Measurements from ENCODE around the gene PTPRM. TPM values are rescaled to one million over a fixed set of nuclear protein-coding genes. Genes with fewer than 3 reads are reported as not detected.

Gene PTPRM
- polyA plus RNA-seq, 3 donors: 0.04 to 2.1 (median 0.66) TPM

GRCh38 chr18:7870266-7870665, 303.1 kb downstream of the PTPRM start:
- no peak overlapping the region for H3K4me3 Mint-ChIP-seq
- H3K4me3 ChIP-seq (replicated peaks in 1 of 3; ENCODE audit: low read depth in 2 of 3, low read length in 3 of 3): no peak overlapping the region
- intact Hi-C loops (cut with micrococcal nuclease): no loop called here
- no peak overlapping the region for H3K4me2 ChIP-seq (replicated peaks; ENCODE audit: extremely low read depth, low read length, poor library complexity, severe bottlenecking)
- H3K27ac Mint-ChIP-seq: no peak overlapping the region
- H3K27ac ChIP-seq (ENCODE audit: low read depth in 1 of 2, low read length in 2 of 2): no peak overlapping the region
- whole genome bisulfite sequencing (ENCODE audit: insufficient coverage): no CpG with 5 or more reads among the region's 1 CpG
- H3K79me2 ChIP-seq (ENCODE audit: insufficient read depth, low read length): no peaks in the 10 kb centered on the region
- no peaks in the 10 kb centered on the region for H3K27me3 ChIP-seq (ENCODE audit: control insufficient read depth in 2 of 2, insufficient read depth in 2 of 2, low read length in 2 of 2)
- TF ChIP-seq, protein P1, sequence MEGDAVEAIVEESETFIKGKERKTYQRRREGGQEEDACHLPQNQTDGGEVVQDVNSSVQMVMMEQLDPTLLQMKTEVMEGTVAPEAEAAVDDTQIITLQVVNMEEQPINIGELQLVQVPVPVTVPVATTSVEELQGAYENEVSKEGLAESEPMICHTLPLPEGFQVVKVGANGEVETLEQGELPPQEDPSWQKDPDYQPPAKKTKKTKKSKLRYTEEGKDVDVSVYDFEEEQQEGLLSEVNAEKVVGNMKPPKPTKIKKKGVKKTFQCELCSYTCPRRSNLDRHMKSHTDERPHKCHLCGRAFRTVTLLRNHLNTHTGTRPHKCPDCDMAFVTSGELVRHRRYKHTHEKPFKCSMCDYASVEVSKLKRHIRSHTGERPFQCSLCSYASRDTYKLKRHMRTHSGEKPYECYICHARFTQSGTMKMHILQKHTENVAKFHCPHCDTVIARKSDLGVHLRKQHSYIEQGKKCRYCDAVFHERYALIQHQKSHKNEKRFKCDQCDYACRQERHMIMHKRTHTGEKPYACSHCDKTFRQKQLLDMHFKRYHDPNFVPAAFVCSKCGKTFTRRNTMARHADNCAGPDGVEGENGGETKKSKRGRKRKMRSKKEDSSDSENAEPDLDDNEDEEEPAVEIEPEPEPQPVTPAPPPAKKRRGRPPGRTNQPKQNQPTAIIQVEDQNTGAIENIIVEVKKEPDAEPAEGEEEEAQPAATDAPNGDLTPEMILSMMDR (IDR thresholded peaks at IDR 0.05): no peak
- no peaks in the 10 kb centered on the region for H4K20me1 ChIP-seq (ENCODE audit: insufficient read depth, low read length)
- no peaks in the 10 kb centered on the region for H3K4me1 ChIP-seq (ENCODE audit: control insufficient read depth in 1 of 2, insufficient read depth in 2 of 2, low read length in 2 of 2)
- peaks cover 4 to 18% (median 10%) of the 10 kb centered on the region in 7 donors for H3K9me3 Mint-ChIP-seq
- no peaks in the 10 kb centered on the region for H3K36me3 ChIP-seq (replicated peaks in 1 of 2; ENCODE audit: control insufficient read depth in 1 of 2, insufficient read depth in 2 of 2, low read length in 2 of 2)
- H3K36me3 Mint-ChIP-seq: no peaks in the 10 kb centered on the region
- H3K4me1 Mint-ChIP-seq: no peaks in the 10 kb centered on the region
- peaks cover 0 to 4% (median 0%) of the 10 kb centered on the region in 3 donors for H3K27me3 Mint-ChIP-seq (ENCODE audit: low read depth in 3 of 3)
- peaks cover 4 to 12% of the 10 kb centered on the region in 2 donors for H3K9me3 ChIP-seq (replicated peaks in 1 of 2; ENCODE audit: control insufficient read depth in 1 of 2, insufficient read depth in 1 of 2, low read length in 2 of 2)
- DNase-seq: no peak
- H2AFZ ChIP-seq (ENCODE audit: insufficient read depth, low read depth, low read length, poor library complexity, severe bottlenecking): no peak overlapping the region
- H3K9ac ChIP-seq (ENCODE audit: insufficient read depth, low read length, poor library complexity, severe bottlenecking): no peak overlapping the region

DNA sequence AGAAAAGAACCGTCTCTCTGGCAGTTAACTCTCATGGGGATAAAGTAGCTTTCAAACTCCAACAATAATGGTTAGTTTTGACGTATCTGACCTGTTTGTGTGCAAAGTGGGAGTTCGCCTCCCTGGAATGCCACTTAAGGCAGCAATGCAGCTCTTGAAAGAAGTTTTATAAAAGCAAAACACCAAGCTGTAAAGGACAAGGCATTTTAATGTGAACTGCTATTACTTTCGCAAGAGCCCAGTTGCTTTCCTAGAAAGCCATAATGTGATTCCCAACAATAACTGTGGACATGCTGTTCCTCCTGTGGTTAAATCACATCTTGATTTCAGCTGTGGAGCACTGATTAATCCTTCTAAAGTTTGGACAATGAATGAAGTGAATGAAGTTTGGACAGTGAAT, 303.7 kb downstream of the PTPRM start:
- H3K36me3 Mint-ChIP-seq: no peaks in the 10 kb centered on the region
- H3K9me3 Mint-ChIP-seq: peaks cover 4 to 17% (median 12%) of the 10 kb centered on the region in 7 donors
- H3K4me2 ChIP-seq (replicated peaks; ENCODE audit: extremely low read depth, low read length, poor library complexity, severe bottlenecking): no peak overlapping the region
- H3K4me1 ChIP-seq (ENCODE audit: control insufficient read depth in 1 of 2, insufficient read depth in 2 of 2, low read length in 2 of 2): no peaks in the 10 kb centered on the region
- no peak overlapping the region for H3K27ac ChIP-seq (ENCODE audit: low read depth in 1 of 2, low read length in 2 of 2)
- H4K20me1 ChIP-seq (ENCODE audit: insufficient read depth, low read length): no peaks in the 10 kb centered on the region
- no peak overlapping the region for H3K4me3 ChIP-seq (replicated peaks in 1 of 3; ENCODE audit: low read depth in 2 of 3, low read length in 3 of 3)
- no peaks in the 10 kb centered on the region for H3K27me3 ChIP-seq (ENCODE audit: control insufficient read depth in 2 of 2, insufficient read depth in 2 of 2, low read length in 2 of 2)
- no peaks in the 10 kb centered on the region for H3K4me1 Mint-ChIP-seq
- no peak overlapping the region for H2AFZ ChIP-seq (ENCODE audit: insufficient read depth, low read depth, low read length, poor library complexity, severe bottlenecking)
- H3K27me3 Mint-ChIP-seq (ENCODE audit: low read depth in 3 of 3): peaks cover 0 to 5% (median 0%) of the 10 kb centered on the region in 3 donors
- no peak overlapping the region for H3K27ac Mint-ChIP-seq
- DNase-seq: no peak
- intact Hi-C loops (cut with micrococcal nuclease): no loop called here
- H3K9ac ChIP-seq (ENCODE audit: insufficient read depth, low read length, poor library complexity, severe bottlenecking): no peak overlapping the region
- peaks cover 4 to 12% of the 10 kb centered on the region in 2 donors for H3K9me3 ChIP-seq (replicated peaks in 1 of 2; ENCODE audit: control insufficient read depth in 1 of 2, insufficient read depth in 1 of 2, low read length in 2 of 2)
- TF ChIP-seq, protein P1 (IDR thresholded peaks at IDR 0.05): no peak
- H3K79me2 ChIP-seq (ENCODE audit: insufficient read depth, low read length): no peaks in the 10 kb centered on the region
- WGBS (ENCODE audit: insufficient coverage): 83% methylated on average over 1 of the region's 4 CpGs
- H3K4me3 Mint-ChIP-seq: no peak overlapping the region
- no peaks in the 10 kb centered on the region for H3K36me3 ChIP-seq (replicated peaks in 1 of 2; ENCODE audit: control insufficient read depth in 1 of 2, insufficient read depth in 2 of 2, low read length in 2 of 2)
